Neuronal stem cell (in vitro differentiated cells): Measurements from ENCODE around the gene IL18BP.

Experiments used
- DNase-seq: peaks from one replicate; pipeline ENCODE4 v3.0.0-alpha.2; 2013; ENCODE audit warnings: low spot score
- H2AFZ ChIP-seq: one replicate; pipeline ENCODE4 v1.6.1; 2013; ENCODE audit warnings: mild to moderate bottlenecking, low read length, inconsistent platforms
- H2AK5ac ChIP-seq: 2 replicates; pipeline ENCODE4 v1.6.1; 2013; ENCODE audit warnings: low read depth, mild to moderate bottlenecking, inconsistent platforms, low read length, moderate library complexity, mixed read lengths
- H2BK120ac ChIP-seq: 2 replicates; pipeline ENCODE4 v1.6.1; 2013; ENCODE audit warnings: low read depth, mild to moderate bottlenecking, inconsistent platforms, low read length, moderate library complexity, mixed read lengths
- H2BK12ac ChIP-seq: one replicate; pipeline ENCODE4 v1.6.1; 2013; ENCODE audit warnings: low read length, inconsistent platforms
- H2BK15ac ChIP-seq: 2 replicates; pipeline ENCODE4 v1.6.1; 2013; ENCODE audit warnings: mild to moderate bottlenecking, low read length, inconsistent platforms, mixed read lengths
- H2BK5ac ChIP-seq: one replicate; pipeline ENCODE4 v1.6.1; 2013; ENCODE audit warnings: inconsistent platforms, mild to moderate bottlenecking, low read length, moderate library complexity
- H3K14ac ChIP-seq: one replicate; pipeline ENCODE4 v1.6.1; 2013; ENCODE audit warnings: low read length, inconsistent platforms
- H3K18ac ChIP-seq: 2 replicates; pipeline ENCODE4 v1.6.1; 2013; ENCODE audit warnings: low read length, inconsistent platforms
- H3K23ac ChIP-seq: 2 replicates; pipeline ENCODE4 v1.6.1; 2013; ENCODE audit warnings: low read depth, mild to moderate bottlenecking, mixed read lengths, low read length, inconsistent platforms; ENCODE audit not compliant: poor library complexity
- H3K27ac ChIP-seq: replicated peaks from 3 replicates; pipeline ENCODE4 v1.5.1; 2013; ENCODE audit warnings: low read length, inconsistent platforms
- H3K27me3 ChIP-seq, 3 experiments: 2 replicates each; pipeline ENCODE4 v1.6.1; 2013; ENCODE audit warnings: low read length in 3 of 3, mild to moderate bottlenecking in 2 of 3, inconsistent platforms in 1 of 3, low read depth in 1 of 3, mixed read lengths in 1 of 3, moderate library complexity in 1 of 3; ENCODE audit not compliant: control insufficient read depth in 3 of 3, insufficient read depth in 3 of 3
- H3K36me3 ChIP-seq, 2 donors: replicated peaks in 1 of 2; 2 replicates each; pipeline ENCODE4 v1.6.1; 2013; ENCODE audit warnings: low read length in 2 of 2; ENCODE audit not compliant: control insufficient read depth in 2 of 2, insufficient read depth in 2 of 2
- H3K4ac ChIP-seq: 2 replicates; pipeline ENCODE4 v1.6.1; 2013; ENCODE audit warnings: inconsistent platforms, mild to moderate bottlenecking, low read length, moderate library complexity
- H3K4me1 ChIP-seq, 2 donors: 1 replicate in 1 of 2; 2 replicates in 1 of 2; pipeline ENCODE4 v1.6.1; 2013; ENCODE audit warnings: low read length in 2 of 2, low read depth in 1 of 2; ENCODE audit not compliant: control insufficient read depth in 2 of 2, insufficient read depth in 1 of 2
- H3K4me2 ChIP-seq: one replicate; pipeline ENCODE4 v1.6.1; 2013; ENCODE audit warnings: mild to moderate bottlenecking, low read length, inconsistent platforms; ENCODE audit not compliant: insufficient read depth, poor library complexity, severe bottlenecking
- H3K4me3 ChIP-seq, 2 donors: 2 replicates each; pipeline ENCODE4 v1.5.1; 2013; ENCODE audit warnings: low read length in 2 of 2, mild to moderate bottlenecking in 2 of 2, inconsistent platforms in 1 of 2, moderate library complexity in 1 of 2
- H3K79me1 ChIP-seq: one replicate; pipeline ENCODE4 v1.6.1; 2013; ENCODE audit warnings: low read depth, mild to moderate bottlenecking, inconsistent platforms, low read length, moderate library complexity
- H3K9ac ChIP-seq: one replicate; pipeline ENCODE4 v1.6.1; 2013; ENCODE audit warnings: mild to moderate bottlenecking, low read depth, low read length, inconsistent platforms; ENCODE audit not compliant: poor library complexity
- H3K9me3 ChIP-seq, 2 donors: replicated peaks in 1 of 2; 2 replicates each; pipeline versions ENCODE3 to v1.6.1; 2013; ENCODE audit warnings: low read length in 2 of 2, mild to moderate bottlenecking in 2 of 2, inconsistent platforms in 1 of 2, low read depth in 1 of 2, mixed read lengths in 1 of 2, moderate library complexity in 1 of 2; ENCODE audit not compliant: control insufficient read depth in 2 of 2, insufficient read depth in 1 of 2
- H4K8ac ChIP-seq: one replicate; pipeline ENCODE4 v1.6.1; 2013; ENCODE audit warnings: low read depth, mild to moderate bottlenecking, inconsistent platforms, low read length, moderate library complexity
- H4K91ac ChIP-seq: one replicate; pipeline ENCODE4 v1.6.1; 2013; ENCODE audit warnings: low read length, low read depth, mild to moderate bottlenecking, inconsistent platforms; ENCODE audit not compliant: poor library complexity
- WGBS, 2 donors: extraction: QIAGEN DNeasy Blood & Tissue Kit; methylation state at CpG; one replicate each; pipeline ENCODE4 v1.1.7; 2013; ENCODE audit warnings: missing lambda C conversion rate in 2 of 2, mixed read lengths in 1 of 2; ENCODE audit not compliant: insufficient read length in 2 of 2, insufficient replicate concordance in 1 of 2; ENCODE audit errors: extremely low coverage in 2 of 2; 5-methylcytosine and 5-hydroxymethylcytosine counted together

Gene IL18BP

GRCh38 chr11:72042064-72042745 is 43.5 kb downstream of the IL18BP start:
- Histone ChIP-seq H3K4me1 (peaks cover 18 to 23% of the 10 kb centered on the region in 2 donors), H3K27ac (peak overlapping the region; percentile 97), H3K36me3 (peaks cover 0 to 19% of the 10 kb centered on the region in 2 donors), H4K91ac (peak overlapping the region; percentile 82), H3K9ac (peak overlapping the region; percentile 93), H4K8ac (no peak overlapping the region), H2BK120ac (peak overlapping the region; percentile 93), H2BK12ac (peak overlapping the region; percentile 79), H2AK5ac (no peak overlapping the region), H3K14ac (no peak overlapping the region), H3K4ac (no peak overlapping the region), H3K27me3 (no peaks in the 10 kb centered on the region), H2BK5ac (peak overlapping the region; percentile 97), H2BK15ac (no peak overlapping the region), H3K23ac (peak overlapping the region; percentile 51), H3K4me2 (peak overlapping the region; percentile 85), H3K79me1 (peaks cover 8% of the 10 kb centered on the region), H2AFZ (peak overlapping the region; percentile 66), H3K18ac (peak overlapping the region; percentile 97), H3K9me3 (no peaks in the 10 kb centered on the region), H3K4me3 (peak overlapping the region; percentile 68 to 83)
- WGBS, 2 donors, result no CpG with 5 or more reads among the region's 5 CpGs
- DNase-seq, result no peak

DNA sequence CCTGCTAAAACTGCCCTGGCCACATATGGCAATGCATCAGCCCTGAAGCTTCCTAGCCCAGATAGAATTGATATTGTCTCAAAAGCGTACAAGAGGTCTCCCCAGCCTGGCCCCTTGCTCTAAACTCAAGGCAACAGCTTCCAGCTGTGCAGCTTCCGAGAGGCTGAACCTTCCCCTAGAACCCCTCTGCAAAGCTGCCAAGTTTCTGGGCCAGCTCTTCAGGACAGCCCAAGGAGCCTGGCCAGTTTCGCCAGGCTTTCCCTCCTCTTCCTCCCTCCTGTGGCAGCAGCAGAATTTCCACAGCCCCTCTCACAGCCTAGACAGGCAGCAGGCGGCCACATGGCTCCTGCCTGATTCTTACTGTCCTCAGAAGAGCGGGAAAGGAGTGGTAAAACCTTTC is 47.1 kb downstream of the IL18BP start:
- no peak overlapping the region for H3K27ac ChIP-seq
- H3K14ac ChIP-seq, result no peak overlapping the region
- H3K9ac ChIP-seq, result no peak overlapping the region
- H2AFZ ChIP-seq, result no peak overlapping the region
- no peak for DNase-seq
- H2BK5ac ChIP-seq, result no peak overlapping the region
- peaks cover 2% of the 10 kb centered on the region for H3K79me1 ChIP-seq
- H2AK5ac ChIP-seq, result no peak overlapping the region
- no peak overlapping the region for H4K8ac ChIP-seq
- peaks cover 0 to 44% of the 10 kb centered on the region in 2 donors for H3K36me3 ChIP-seq
- no peaks in the 10 kb centered on the region for H3K9me3 ChIP-seq
- H2BK12ac ChIP-seq, result no peak overlapping the region
- H3K27me3 ChIP-seq, result no peaks in the 10 kb centered on the region
- no CpG with 5 or more reads among the region's 5 CpGs for WGBS, 2 donors
- H3K23ac ChIP-seq, result peak overlapping the region; percentile 48
- H3K4me1 ChIP-seq, result peaks cover 9 to 10% of the 10 kb centered on the region in 2 donors
- no peak overlapping the region for H3K4me3 ChIP-seq
- no peak overlapping the region for H3K18ac ChIP-seq
- H3K4me2 ChIP-seq, result no peak overlapping the region
- H3K4ac ChIP-seq, result no peak overlapping the region
- H2BK15ac ChIP-seq, result no peak overlapping the region
- no peak overlapping the region for H2BK120ac ChIP-seq
- H4K91ac ChIP-seq, result no peak overlapping the region

DNA sequence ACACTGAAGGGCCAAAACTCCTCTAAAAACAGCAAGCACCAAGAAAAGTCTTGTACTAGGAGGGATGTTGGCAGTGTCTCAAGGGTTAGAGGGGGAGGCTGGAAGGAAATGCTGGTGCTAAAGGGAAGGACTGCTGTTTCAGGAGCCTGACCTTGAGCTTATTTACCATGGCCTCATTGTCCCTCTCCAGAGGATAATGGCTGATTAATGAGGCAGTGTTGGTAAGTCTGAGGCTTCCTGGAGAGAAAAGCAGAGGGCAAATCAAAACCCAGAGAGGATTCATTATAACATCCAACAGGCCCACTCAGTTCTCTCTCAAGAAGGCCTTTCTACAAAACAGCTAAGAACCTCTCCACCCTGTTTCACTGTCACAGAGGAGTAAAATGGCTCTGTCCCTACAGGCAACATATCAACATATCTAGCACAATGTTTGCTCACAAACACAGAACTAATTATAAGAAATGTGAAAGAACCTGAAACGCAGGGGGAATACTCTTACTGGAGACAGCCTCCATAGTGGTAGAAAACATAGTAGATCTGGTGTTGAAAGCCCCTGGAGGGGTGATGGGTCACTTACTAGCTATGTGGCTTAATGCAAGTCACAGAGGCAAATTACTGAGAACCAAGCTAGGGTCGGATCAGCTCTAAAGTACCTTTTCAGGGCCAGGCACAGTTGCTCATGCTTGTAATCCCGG is 50.2 kb downstream of the IL18BP start:
- Histone ChIP-seq H2AFZ (no peak overlapping the region), H3K9me3 (no peaks in the 10 kb centered on the region), H2BK5ac (no peak overlapping the region), H3K23ac (no peak overlapping the region), H2BK120ac (no peak overlapping the region), H2BK15ac (no peak overlapping the region), H3K4me1 (peaks cover 4% of the 10 kb centered on the region in 2 donors), H3K9ac (no peak overlapping the region), H3K4ac (no peak overlapping the region), H3K27me3 (no peaks in the 10 kb centered on the region), H3K18ac (no peak overlapping the region), H3K36me3 (peaks cover 0 to 63% of the 10 kb centered on the region in 2 donors), H3K4me2 (no peak overlapping the region), H3K14ac (no peak overlapping the region), H3K27ac (no peak overlapping the region), H3K4me3 (no peak overlapping the region), H4K8ac (no peak overlapping the region), H3K79me1 (peaks cover 4% of the 10 kb centered on the region), H2AK5ac (no peak overlapping the region), H2BK12ac (no peak overlapping the region), H4K91ac (no peak overlapping the region)
- WGBS, 2 donors, result no CpG with 5 or more reads among the region's 3 CpGs
- DNase-seq, result no peak
